ENCODE data around the gene GCLM.

GCLM gene

DNA sequence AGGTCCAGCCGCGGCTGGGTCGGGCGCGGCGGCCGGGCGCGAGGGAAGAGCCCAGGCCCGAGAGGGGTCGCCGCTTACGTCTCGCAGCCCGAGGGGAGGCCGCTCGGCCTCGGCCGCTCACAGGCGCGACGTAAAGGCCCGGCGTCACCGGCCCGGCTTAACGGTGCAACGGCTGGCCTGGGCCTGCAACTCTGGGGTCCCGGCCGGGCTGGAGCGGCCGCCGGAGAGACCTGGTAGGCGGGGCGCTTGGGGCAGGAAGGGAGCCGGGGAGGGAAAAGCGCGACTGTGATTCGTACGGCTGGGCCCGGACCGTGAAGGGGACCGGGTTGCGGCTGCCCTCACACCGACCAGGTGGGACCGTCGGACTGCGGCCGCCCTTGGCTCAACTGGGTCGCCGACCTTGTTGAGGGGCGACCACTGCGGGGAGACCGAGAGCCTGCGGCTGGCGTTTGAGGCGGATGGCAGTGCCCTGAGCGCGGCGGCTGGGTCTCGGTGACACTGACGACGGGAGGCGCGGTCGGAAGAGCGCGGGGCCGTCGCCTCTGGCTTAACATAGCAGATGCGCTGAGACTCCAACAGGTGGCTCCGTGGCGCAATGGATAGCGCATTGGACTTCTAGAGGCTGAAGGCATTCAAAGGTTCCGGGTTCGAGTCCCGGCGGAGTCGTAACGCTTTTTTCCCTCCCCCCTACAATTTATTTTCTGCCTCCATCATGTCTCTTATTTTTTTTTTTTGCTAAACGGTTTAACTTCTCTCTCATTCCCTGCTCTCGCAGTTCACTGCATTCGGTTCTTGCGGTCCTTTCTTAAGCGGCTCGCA lies 62.0 kb downstream of the GCLM start:
- peak; percentile 63 to 94 (median 89) for DNase-seq (ENCODE audit: low read depth in 2 of 3, low spot score in 2 of 3)

DNA sequence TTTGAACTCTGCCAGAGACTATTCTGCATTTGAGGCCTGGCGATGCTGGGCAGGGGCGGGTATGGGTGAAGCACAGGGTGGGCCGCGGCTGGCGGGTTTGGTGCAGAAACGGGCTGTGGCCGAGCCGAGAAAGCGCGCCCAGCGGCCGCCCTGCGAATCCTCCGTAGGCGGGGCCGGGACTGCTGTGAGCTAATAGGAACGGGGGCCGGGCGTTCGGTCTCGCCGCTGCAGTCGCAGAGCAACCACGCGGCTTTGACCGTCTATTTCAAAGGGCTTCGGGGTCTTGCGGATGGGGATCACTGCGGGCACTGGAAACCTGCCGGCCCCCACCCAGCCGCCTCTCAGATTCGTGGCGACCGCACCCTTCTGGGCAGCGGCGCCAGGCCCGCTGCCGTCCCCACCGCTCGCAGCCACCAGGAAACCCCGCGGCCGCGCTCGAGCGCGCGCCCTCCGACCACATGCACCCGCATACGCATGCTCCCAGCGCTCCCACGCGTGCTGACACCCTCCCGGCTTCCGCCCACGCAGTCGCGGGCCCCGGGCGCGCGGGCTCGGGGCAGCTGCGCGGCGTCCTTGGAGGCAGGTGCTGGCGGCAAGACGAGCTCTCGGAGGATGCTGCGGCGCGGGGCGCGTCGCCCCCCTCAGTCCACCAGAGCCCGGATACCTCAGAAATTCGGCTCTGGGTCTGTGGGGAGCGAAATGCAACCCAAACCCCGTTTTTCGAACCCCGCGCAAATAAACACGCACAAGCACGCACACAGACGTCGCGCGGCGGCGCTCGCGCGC lies 62.8 kb downstream of the GCLM start:
- peak; percentile 59 to 63 (median 60) for DNase-seq (ENCODE audit: low read depth in 2 of 3, low spot score in 2 of 3)

DNA sequence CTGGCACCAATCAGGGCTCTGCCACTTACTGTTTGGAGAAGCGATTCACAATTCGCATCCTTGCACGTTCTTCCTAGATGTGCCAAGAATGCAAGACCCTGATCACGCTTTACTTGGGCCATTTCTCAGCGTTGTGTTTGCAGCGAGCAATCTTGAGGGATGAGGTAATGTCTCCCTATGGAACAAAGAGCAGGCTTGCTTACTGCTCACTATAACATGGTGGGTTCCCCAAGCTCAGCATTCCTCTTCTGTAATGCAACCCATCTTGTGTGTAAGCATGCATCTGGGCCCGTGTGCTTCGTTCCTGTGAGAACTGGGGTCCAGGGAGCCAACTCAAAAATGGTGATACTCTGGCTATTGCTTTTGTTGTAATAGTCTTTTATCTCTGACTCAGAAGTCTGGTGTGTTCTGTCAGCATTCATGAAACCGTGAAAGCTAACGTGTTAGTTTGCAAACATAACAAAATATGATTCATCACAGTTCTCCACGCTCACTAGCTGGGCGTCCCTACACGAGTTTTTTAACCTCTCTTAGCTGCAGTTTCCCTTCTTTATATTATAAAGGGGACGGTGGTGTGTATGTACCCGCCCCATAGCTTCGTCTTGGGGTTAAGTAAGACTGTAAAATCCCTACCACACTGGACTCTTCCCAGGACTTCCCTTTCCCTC lies 63.6 kb downstream of the GCLM start:
- no peak for DNase-seq (ENCODE audit: low read depth in 2 of 3, low spot score in 2 of 3)

DNA sequence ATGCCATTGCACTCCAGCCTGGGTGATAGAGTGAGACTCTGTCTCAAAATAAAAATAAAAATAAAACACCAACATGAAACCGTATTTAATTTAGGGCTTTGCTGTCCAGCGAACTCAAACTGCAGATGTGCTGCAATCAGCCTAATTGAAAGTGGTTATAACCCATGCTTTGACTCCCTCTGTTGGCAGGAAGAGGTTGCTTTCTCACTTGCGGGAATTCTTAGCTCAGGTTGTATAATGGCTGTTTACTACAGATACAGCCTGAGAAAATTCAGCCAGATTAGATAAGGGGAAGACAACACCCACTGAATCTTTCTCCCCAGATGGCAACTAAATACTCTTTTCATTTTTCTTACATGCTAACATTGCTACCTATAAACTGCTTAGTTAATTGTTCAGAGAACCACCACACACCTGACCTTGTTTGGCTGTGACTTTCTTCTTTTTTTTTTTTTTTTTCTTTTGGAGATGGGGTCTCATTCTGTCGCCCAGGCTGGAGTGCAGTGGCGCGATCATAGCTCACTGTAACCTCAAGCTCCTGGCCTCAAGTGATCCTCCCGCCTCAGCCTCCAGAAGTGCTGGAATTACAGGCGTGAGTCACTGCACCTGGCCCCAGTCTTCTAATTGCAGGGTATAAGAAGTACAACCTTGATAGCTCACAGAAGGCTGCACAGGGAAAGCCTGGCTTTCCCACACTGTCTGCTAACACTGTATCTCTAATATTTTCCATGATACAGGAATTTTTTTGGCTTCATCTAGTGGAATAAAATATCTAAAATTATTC lies 64.8 kb downstream of the GCLM start:
- no peak for DNase-seq (ENCODE audit: low read depth in 2 of 3, low spot score in 2 of 3)

DNA sequence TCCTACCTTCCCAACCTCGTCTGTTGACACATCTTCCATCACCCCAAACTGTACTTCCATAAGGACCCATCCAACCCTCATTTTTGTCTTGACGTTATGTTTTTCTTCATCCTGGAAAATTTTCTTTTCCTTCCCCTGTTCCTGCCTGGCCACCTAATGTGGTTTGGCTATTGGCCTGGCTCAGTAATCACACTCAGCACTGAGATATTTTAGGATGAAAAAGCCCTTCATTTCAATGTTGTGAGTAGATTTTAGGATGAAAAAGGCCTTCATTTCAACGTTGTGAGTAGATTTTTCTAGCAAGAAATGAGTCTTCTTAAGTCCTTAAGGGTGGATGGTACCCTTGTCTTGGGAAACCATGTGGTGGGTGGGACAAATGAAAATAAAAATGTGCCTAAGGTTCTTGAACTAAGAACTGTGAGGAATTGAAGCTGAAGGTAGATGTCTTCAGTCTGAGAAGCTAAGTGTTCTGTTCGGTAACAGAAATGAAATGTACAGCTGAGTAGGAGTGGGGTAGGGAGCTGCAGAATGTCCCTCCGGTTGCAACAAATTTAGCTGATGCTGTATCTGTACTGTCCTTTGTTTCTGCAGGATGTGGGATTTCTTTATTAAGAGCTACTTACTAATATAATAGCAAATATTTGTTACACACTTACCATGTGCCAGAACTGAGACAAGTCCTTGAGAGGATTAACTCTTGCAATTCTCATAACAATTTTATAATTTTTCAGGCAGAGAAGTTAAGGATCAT lies 66.3 kb downstream of the GCLM start:
- DNase-seq (ENCODE audit: low read depth in 2 of 3, low spot score in 2 of 3): no peak

DNA sequence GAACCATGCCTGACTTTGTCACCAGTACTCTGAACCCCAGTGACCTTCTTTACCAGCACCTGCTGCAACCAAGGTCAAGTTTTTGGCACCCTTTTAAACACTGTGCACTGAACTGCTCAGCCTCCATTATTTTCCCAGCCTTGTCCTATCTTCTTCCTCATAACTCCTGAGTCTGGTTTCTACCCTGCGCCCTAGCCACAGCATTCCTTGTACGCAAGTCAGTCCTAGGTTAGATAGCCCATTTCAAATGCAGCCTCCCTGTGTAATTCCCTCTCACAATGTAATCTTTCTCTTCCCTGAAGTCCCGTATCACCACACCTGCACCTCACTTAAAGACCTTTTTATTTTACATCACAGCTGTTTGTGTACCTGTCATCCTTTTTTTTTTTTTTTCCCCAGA lies 67.5 kb downstream of the GCLM start:
- DNase-seq (ENCODE audit: low read depth in 2 of 3, low spot score in 2 of 3): no peak

DNA sequence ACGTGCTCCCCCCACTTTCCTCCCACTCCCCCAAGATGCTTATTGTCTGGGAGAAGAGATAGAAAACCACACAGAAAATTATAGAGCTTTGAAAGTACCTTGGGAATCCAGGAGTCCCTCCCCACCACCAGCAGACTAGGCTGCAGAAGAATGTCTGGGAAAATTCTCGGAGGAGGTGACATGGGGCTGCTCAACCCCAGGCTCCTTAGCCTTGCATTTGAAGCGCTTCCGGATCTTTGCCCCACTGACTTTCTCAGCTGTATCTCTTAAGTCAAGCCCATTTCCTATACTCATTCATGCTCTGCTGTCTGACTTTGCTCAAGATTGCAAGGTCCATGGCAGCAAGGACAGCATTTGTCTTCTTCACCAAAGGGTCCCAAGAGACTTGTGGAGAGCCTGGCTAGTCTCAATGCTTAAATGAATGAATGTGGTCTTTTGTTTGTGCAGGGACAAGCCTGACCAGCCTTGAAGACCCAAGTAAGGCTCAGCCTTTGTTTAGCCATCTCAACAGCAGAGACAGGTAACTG lies 68.2 kb downstream of the GCLM start:
- DNase-seq (ENCODE audit: low read depth in 2 of 3, low spot score in 2 of 3): no peak

DNA sequence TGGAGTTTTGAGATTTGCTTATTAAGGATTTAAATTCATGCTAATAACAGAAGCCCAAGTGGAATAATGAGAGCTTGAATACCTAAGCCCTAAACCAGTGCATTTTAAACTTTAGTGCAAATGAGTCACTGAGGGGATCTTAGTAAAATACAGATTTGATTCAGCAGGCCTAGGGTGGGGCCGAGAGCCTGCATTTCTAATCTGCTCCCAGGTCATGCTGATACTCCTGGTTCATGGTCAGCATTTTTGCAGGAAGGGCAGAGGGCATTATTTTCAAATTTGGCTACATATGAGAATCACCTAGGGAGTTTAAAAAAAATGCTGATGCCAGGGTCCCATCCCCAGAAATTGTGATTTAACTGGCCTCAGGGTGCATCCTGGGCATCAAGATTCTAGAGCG lies 69.5 kb downstream of the GCLM start:
- DNase-seq (ENCODE audit: low read depth in 2 of 3, low spot score in 2 of 3): no peak

DNA sequence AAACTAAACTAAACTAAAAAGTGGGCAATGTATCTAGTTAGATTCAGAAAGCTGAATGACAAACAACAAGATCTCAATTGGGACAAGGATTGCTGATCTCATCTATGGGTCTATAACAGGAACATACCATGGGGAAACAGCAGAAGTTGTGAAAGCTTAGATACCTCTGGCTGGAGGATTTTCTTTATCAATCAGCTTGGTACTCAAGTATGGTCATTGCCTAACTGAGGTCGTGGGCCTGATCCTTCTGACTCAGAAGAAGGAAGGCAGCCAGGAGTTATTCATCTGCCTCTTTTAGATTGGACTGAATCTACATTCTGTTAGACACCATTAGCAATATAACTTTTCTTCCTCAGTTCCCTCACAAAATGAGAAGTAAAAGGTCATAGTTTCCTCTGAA lies 69.9 kb downstream of the GCLM start:
- DNase-seq (ENCODE audit: low read depth in 2 of 3, low spot score in 2 of 3): no peak

DNA sequence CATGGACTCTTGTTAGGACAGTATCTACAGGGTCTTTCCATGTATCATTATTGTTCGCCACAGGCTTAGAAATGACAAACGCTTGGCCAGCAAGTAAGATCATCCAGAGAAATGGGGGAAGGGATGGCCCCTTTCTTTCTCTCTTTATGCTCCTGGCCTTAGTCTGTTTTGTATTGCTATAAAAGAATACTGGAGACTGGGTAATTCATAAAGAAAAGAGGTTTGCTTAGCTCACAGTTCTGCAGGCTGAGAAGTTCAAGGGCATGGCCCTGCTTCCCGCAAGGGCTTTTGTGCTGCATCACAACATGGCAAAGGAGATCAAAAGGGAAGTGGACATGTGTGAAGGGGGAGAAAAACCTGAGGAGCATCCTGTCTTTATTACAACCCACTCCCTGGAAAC lies 71.3 kb downstream of the GCLM start:
- DNase-seq (ENCODE audit: low read depth in 2 of 3, low spot score in 2 of 3): no peak
